GM12878 (cell line): Measurements from ENCODE around the gene RGS6. TPM values are rescaled to one million over a fixed set of nuclear protein-coding genes. Genes with fewer than 3 reads are reported as not detected.

Source experiments
- ATAC-seq: fragments of 200-7000 bp; cut with Tn5 transposase; 3 replicates; pipeline ENCODE4 v1.9.1; 2020; ENCODE audit warnings: mild to moderate bottlenecking, moderate library complexity
- BruUV-seq: library from RNA; stranded (reverse); fragments of 400-500 nt; replicated peaks from 2 replicates; lab custom pipeline; 2021; lab: Mats Ljungman, UMichigan
- CTCF ChIA-PET: fragments of 300-600 bp; sonication (Branson Sonifier 250); formaldehyde crosslinking; extraction: SDS; loops from one replicate; lab custom pipeline; 2021; ENCODE audit warnings: inconsistent platforms; lab: Yijun Ruan, JAX
- POLR2A ChIA-PET: fragments of 350-600 bp; formaldehyde crosslinking; extraction: SDS; loops from one replicate; lab custom pipeline; 2021; ENCODE audit warnings: inconsistent platforms; lab: Charles Lee
- RAD21 ChIA-PET: fragments of 300-600 bp; sonication (Branson Sonifier 250); formaldehyde crosslinking; loops from one replicate; lab custom pipeline; 2023; ENCODE audit warnings: antibody characterized with exemption; ENCODE audit not compliant: unreplicated experiment; lab: Charles Lee
- SMC1A ChIA-PET: fragments of 300-600 bp; sonication (Branson Sonifier 250); formaldehyde crosslinking; loops from one replicate; lab custom pipeline; 2023; ENCODE audit not compliant: unreplicated experiment, uncharacterized antibody; lab: Charles Lee
- DNase-seq: peaks from one replicate; pipeline ENCODE4 v3.0.0-alpha.2; 2011; ENCODE audit warnings: low read depth, low spot score
- FAIRE-seq: peaks from 3 replicates; lab custom pipeline; 2011; peaks lifted over from hg19 to GRCh38; lab: Jason Lieb, UNC
- H2AFZ ChIP-seq: 2 replicates; pipeline ENCODE4 v1.6.0; 2011; ENCODE audit warnings: low read depth, low read length, control low read depth; ENCODE audit not compliant: control insufficient read depth
- H3K27ac ChIP-seq: 2 replicates; pipeline ENCODE4 v1.5.1; 2011; ENCODE audit warnings: control low read depth; ENCODE audit not compliant: control insufficient read depth, insufficient read depth
- H3K27me3 ChIP-seq, 2 experiments: replicated peaks in 1 of 2; 2 replicates each; pipeline versions ENCODE4 v1.6.0 to v1.6.1; 2011; ENCODE audit warnings: low read length in 1 of 2; ENCODE audit not compliant: control insufficient read depth in 2 of 2, insufficient read depth in 2 of 2
- H3K36me3 ChIP-seq, 2 experiments: 2 replicates each; pipeline ENCODE4 v1.5.1; 2011; ENCODE audit warnings: low read length in 1 of 2; ENCODE audit not compliant: control insufficient read depth in 2 of 2, insufficient read depth in 2 of 2
- H3K4me1 ChIP-seq: 2 replicates; pipeline ENCODE4 v1.6.1; 2011; ENCODE audit warnings: mild to moderate bottlenecking, low read length, moderate library complexity, mixed read lengths; ENCODE audit not compliant: control insufficient read depth, insufficient read depth
- H3K4me2 ChIP-seq: 2 replicates; pipeline ENCODE4 v1.6.0; 2011; ENCODE audit warnings: control low read depth; ENCODE audit not compliant: control insufficient read depth, insufficient read depth
- H3K4me3 ChIP-seq: fragments of 200-600 bp; sonication (generic); 2 replicates; pipeline ENCODE4 v1.5.1; 2016
- H3K79me2 ChIP-seq: 2 replicates; pipeline ENCODE4 v1.6.0; 2011; ENCODE audit warnings: low read length; ENCODE audit not compliant: control insufficient read depth, insufficient read depth
- H3K9ac ChIP-seq: 2 replicates; pipeline ENCODE4 v1.8.0; 2011; ENCODE audit warnings: low read length, control low read depth, mixed read lengths; ENCODE audit not compliant: control insufficient read depth, insufficient read depth
- H3K9me3 ChIP-seq: replicated peaks from 3 replicates; pipeline ENCODE4 v1.5.1; 2011; ENCODE audit warnings: mild to moderate bottlenecking, low read length; ENCODE audit not compliant: control insufficient read depth, insufficient read depth
- H4K20me1 ChIP-seq: 2 replicates; pipeline ENCODE4 v1.6.0; 2011; ENCODE audit not compliant: control insufficient read depth, insufficient read depth
- CHD4 ChIP-seq: fragments of 200-600 bp; sonication (generic); IDR thresholded peaks from 2 replicates; pipeline ENCODE4 v1.6.1; 2016; ENCODE audit warnings: mild to moderate bottlenecking
- ETV6 ChIP-seq, 2 experiments: fragments of 450-650 bp in 1 of 2; IDR thresholded peaks in 1 of 2; conservative IDR thresholded peaks in 1 of 2; 2 replicates each; pipeline ENCODE4 v1.6.1; 2014; ENCODE audit warnings: antibody characterized with exemption in 1 of 2, borderline replicate concordance in 1 of 2, low read depth in 1 of 2, mild to moderate bottlenecking in 1 of 2, moderate library complexity in 1 of 2
- KAT2A ChIP-seq: conservative IDR thresholded peaks from 2 replicates; pipeline ENCODE4 v1.6.1; 2011; ENCODE audit warnings: low read depth, low read length; ENCODE audit not compliant: control insufficient read depth
- NBN ChIP-seq: fragments of 450-650 bp; IDR thresholded peaks from 2 replicates; pipeline ENCODE4 v1.6.1; 2016
- PML ChIP-seq: IDR thresholded peaks from 2 replicates; pipeline ENCODE4 v1.6.1; 2012; ENCODE audit warnings: low read length, inconsistent platforms
- RAD21 ChIP-seq: IDR thresholded peaks from 2 replicates; pipeline ENCODE4 v1.6.1; 2011; ENCODE audit warnings: mild to moderate bottlenecking, low read depth, low read length, moderate library complexity; ENCODE audit not compliant: insufficient read depth
- RFX5 ChIP-seq: IDR thresholded peaks from 2 replicates; pipeline ENCODE4 v1.6.1; 2011; ENCODE audit warnings: low read depth, low read length, improper control_type of control experiment
- SUZ12 ChIP-seq: fragments of 200-600 bp; sonication (generic); IDR thresholded peaks from one replicate; pipeline ENCODE4 v1.6.1; 2018; ENCODE audit warnings: antibody characterized with exemption, mild to moderate bottlenecking; ENCODE audit not compliant: unreplicated experiment
- ZNF207 ChIP-seq: fragments of 450-650 bp; IDR thresholded peaks from 2 replicates; pipeline ENCODE4 v1.6.1; 2014; ENCODE audit warnings: antibody characterized with exemption, mild to moderate bottlenecking, borderline replicate concordance
- WGBS: methylation state at CpG from one replicate; pipeline ENCODE4 v1.1.6; 2016; ENCODE audit warnings: low lambda C conversion rate; ENCODE audit not compliant: insufficient replicate concordance, insufficient coverage; ENCODE audit errors: missing lambda C conversion rate; 5-methylcytosine and 5-hydroxymethylcytosine counted together
- in situ Hi-C: fragments of 300-500 bp; cut with MboI; formaldehyde crosslinking; loops from 9 replicates; pipeline ENCODE4 v1.14.3; 2018; ENCODE audit warnings: mixed read lengths
- intact Hi-C: fragments of 100-400 bp; cut with micrococcal nuclease; formaldehyde crosslinking; loops from one replicate; pipeline ENCODE4 v1.14.2; 2022; ENCODE audit not compliant: unreplicated experiment
- polyA plus RNA-seq, 11 experiments: library from polyadenylated mRNA; depleted of rRNA in 4 of 11; unstranded in 6 of 11; stranded (reverse) in 5 of 11; fragments of >200 nt; fragmentation: Nextera tagmentation in 4 of 11; fragmentation: Illumina TruSeq in 1 of 11; extraction: Ambion mirVana in 4 of 11; extraction: Trizol in 1 of 11; gene quantifications; 1 replicate in 1 of 11; 2 replicates in 10 of 11; pipeline versions ENCODE4 v1.2.1 to v1.2.3, GENCODE V29; 2011 to 2016; ENCODE audit warnings: inconsistent platforms in 2 of 11, missing spikeins in 2 of 11, low read depth in 1 of 11
- total RNA-seq, 4 experiments: library from RNA; depleted of rRNA in 3 of 4; stranded (reverse); fragments of >200 nt in 3 of 4; fragmentation: Illumina TruSeq in 1 of 4; extraction: Trizol in 1 of 4; gene quantifications; 2 replicates each; pipeline versions ENCODE4 v1.2.1 to v1.2.3, GENCODE V29; 2013 to 2021
- TF ChIP-seq, protein P1 (sequence below): fragments of 450-650 bp; conservative IDR thresholded peaks from 2 replicates; pipeline ENCODE4 v1.6.1; 2017; ENCODE audit warnings: mild to moderate bottlenecking, moderate library complexity
- TF ChIP-seq, protein P2 (sequence below): fragments of 450-650 bp; IDR thresholded peaks from 2 replicates; pipeline ENCODE4 v1.6.1; 2017; ENCODE audit warnings: antibody characterized with exemption, mild to moderate bottlenecking, moderate library complexity
- TF ChIP-seq, protein P3 (sequence below): fragments of 450-650 bp; IDR thresholded peaks from 2 replicates; pipeline ENCODE4 v1.6.1; 2016; ENCODE audit warnings: mild to moderate bottlenecking
- TF ChIP-seq, protein P4 (sequence below): fragments of 450-650 bp; IDR thresholded peaks from 2 replicates; pipeline ENCODE4 v1.6.1; 2016; ENCODE audit warnings: mild to moderate bottlenecking
- TF ChIP-seq, protein P5 (sequence below): fragments of 450-650 bp; IDR thresholded peaks from 2 replicates; pipeline ENCODE4 v1.6.1; 2014; ENCODE audit warnings: mild to moderate bottlenecking

The RGS6 gene
- total and polyA plus RNA-seq, 10 of the 15 experiments (the other 5 are each of a cell fraction or from before 2014, with no cell fraction given): 3.9 to 18.1 (median 12.4) TPM

DNA sequence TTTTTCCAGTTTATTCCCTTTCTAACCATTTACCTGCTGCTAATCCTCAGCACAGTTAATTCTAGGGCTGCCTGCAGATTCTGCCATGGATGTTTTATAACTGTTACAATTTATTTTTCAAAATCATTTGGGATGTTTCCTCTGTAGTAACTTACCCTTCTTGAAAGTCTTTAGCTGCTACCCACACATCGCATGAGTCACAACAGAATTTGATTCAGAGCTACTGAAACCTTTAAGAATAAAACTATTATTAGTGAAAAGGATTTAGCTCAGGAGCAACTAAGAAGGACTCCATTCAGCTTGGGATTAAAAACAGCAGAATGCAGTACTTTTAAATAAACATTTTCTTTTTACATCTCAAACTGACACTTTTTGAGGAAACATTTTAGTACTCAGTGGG is 41.7 kb upstream of the RGS6 start:
- no peak for ATAC-seq
- H3K79me2 ChIP-seq: no peaks in the 10 kb centered on the region
- ChIA-PET RAD21 (interaction anchor here (0.8 kb wide), 1 partner anchor 132 kb away, joined by 3 read pairs; no protein-coding TSS in a partner anchor), SMC1A (interaction anchor here (0.8 to 1.4 kb wide), 3 partner anchors 15 to 35 kb away, joined by 3 to 4 read pairs (median 3); no protein-coding TSS in a partner anchor), POLR2A (interaction anchor here (0.6 kb wide), 1 partner anchor 40 kb away, joined by 3 read pairs; no protein-coding TSS in a partner anchor), CTCF (interaction anchor here (0.8 to 0.9 kb wide), 2 partner anchors 13 to 28 kb away, joined by 3 to 5 read pairs; no protein-coding TSS in a partner anchor)
- H4K20me1 ChIP-seq: no peaks in the 10 kb centered on the region
- H3K27me3 ChIP-seq: no peaks in the 10 kb centered on the region
- WGBS: 93% methylated on average over 1 of the region's 1 CpG
- H3K9me3 ChIP-seq: no peaks in the 10 kb centered on the region
- H3K4me1 ChIP-seq: no peaks in the 10 kb centered on the region
- no peak overlapping the region for H2AFZ ChIP-seq
- no peak overlapping the region for H3K27ac ChIP-seq
- no TSS peak for BruUV-seq
- in situ Hi-C loops: no loop called here
- H3K9ac ChIP-seq: no peak overlapping the region
- FAIRE-seq: no peak
- H3K36me3 ChIP-seq: no peaks in the 10 kb centered on the region
- no peak overlapping the region for H3K4me2 ChIP-seq
- H3K4me3 ChIP-seq: no peak overlapping the region
- intact Hi-C loops: no loop called here
- no peak for DNase-seq
- TF ChIP-seq NBN: no peak
- TF ChIP-seq RAD21: no peak
- TF ChIP-seq SUZ12: no peak
- TF ChIP-seq KAT2A: no peak
- TF ChIP-seq, protein P1, sequence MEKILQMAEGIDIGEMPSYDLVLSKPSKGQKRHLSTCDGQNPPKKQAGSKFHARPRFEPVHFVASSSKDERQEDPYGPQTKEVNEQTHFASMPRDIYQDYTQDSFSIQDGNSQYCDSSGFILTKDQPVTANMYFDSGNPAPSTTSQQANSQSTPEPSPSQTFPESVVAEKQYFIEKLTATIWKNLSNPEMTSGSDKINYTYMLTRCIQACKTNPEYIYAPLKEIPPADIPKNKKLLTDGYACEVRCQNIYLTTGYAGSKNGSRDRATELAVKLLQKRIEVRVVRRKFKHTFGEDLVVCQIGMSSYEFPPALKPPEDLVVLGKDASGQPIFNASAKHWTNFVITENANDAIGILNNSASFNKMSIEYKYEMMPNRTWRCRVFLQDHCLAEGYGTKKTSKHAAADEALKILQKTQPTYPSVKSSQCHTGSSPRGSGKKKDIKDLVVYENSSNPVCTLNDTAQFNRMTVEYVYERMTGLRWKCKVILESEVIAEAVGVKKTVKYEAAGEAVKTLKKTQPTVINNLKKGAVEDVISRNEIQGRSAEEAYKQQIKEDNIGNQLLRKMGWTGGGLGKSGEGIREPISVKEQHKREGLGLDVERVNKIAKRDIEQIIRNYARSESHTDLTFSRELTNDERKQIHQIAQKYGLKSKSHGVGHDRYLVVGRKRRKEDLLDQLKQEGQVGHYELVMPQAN: no peak
- TF ChIP-seq ETV6 (conservative IDR thresholded peaks at IDR 0.05 in 1 of 2, IDR thresholded peaks at IDR 0.05 in 1 of 2; ENCODE audit: borderline replicate concordance in 1 of 2, low read depth in 1 of 2): no peak
- TF ChIP-seq, protein P2, sequence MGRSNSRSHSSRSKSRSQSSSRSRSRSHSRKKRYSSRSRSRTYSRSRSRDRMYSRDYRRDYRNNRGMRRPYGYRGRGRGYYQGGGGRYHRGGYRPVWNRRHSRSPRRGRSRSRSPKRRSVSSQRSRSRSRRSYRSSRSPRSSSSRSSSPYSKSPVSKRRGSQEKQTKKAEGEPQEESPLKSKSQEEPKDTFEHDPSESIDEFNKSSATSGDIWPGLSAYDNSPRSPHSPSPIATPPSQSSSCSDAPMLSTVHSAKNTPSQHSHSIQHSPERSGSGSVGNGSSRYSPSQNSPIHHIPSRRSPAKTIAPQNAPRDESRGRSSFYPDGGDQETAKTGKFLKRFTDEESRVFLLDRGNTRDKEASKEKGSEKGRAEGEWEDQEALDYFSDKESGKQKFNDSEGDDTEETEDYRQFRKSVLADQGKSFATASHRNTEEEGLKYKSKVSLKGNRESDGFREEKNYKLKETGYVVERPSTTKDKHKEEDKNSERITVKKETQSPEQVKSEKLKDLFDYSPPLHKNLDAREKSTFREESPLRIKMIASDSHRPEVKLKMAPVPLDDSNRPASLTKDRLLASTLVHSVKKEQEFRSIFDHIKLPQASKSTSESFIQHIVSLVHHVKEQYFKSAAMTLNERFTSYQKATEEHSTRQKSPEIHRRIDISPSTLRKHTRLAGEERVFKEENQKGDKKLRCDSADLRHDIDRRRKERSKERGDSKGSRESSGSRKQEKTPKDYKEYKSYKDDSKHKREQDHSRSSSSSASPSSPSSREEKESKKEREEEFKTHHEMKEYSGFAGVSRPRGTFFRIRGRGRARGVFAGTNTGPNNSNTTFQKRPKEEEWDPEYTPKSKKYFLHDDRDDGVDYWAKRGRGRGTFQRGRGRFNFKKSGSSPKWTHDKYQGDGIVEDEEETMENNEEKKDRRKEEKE: no peak
- TF ChIP-seq RFX5: no peak
- TF ChIP-seq CHD4: no peak
- TF ChIP-seq, protein P3, sequence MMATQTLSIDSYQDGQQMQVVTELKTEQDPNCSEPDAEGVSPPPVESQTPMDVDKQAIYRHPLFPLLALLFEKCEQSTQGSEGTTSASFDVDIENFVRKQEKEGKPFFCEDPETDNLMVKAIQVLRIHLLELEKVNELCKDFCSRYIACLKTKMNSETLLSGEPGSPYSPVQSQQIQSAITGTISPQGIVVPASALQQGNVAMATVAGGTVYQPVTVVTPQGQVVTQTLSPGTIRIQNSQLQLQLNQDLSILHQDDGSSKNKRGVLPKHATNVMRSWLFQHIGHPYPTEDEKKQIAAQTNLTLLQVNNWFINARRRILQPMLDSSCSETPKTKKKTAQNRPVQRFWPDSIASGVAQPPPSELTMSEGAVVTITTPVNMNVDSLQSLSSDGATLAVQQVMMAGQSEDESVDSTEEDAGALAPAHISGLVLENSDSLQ: no peak
- no peak for TF ChIP-seq ZNF207
- TF ChIP-seq, protein P4, sequence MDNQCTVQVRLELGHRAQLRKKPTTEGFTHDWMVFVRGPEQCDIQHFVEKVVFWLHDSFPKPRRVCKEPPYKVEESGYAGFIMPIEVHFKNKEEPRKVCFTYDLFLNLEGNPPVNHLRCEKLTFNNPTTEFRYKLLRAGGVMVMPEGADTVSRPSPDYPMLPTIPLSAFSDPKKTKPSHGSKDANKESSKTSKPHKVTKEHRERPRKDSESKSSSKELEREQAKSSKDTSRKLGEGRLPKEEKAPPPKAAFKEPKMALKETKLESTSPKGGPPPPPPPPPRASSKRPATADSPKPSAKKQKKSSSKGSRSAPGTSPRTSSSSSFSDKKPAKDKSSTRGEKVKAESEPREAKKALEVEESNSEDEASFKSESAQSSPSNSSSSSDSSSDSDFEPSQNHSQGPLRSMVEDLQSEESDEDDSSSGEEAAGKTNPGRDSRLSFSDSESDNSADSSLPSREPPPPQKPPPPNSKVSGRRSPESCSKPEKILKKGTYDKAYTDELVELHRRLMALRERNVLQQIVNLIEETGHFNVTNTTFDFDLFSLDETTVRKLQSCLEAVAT: no peak
- TF ChIP-seq, protein P5, sequence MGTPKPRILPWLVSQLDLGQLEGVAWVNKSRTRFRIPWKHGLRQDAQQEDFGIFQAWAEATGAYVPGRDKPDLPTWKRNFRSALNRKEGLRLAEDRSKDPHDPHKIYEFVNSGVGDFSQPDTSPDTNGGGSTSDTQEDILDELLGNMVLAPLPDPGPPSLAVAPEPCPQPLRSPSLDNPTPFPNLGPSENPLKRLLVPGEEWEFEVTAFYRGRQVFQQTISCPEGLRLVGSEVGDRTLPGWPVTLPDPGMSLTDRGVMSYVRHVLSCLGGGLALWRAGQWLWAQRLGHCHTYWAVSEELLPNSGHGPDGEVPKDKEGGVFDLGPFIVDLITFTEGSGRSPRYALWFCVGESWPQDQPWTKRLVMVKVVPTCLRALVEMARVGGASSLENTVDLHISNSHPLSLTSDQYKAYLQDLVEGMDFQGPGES: no peak
- TF ChIP-seq PML: no peak
